RPMI8226 (cell line): Measurements from ENCODE around the gene IL6ST.
"Not testable (repeated sequence)": the region's sequence is repeated elsewhere in the genome, so short reads cannot be mapped to it uniquely, and the experiment has no call there.

Source experiments
- DNase-seq: peaks from one replicate; pipeline ENCODE4 v3.0.0-alpha.2; 2015

Gene IL6ST

GRCh38 chr5:56003679-56004078 is 8.9 kb upstream of the IL6ST start:
- no peak for DNase-seq

- no peak for DNase-seq
These were observed 8.4 kb upstream of the IL6ST start for GRCh38 chr5:56003179-56003578.

DNA sequence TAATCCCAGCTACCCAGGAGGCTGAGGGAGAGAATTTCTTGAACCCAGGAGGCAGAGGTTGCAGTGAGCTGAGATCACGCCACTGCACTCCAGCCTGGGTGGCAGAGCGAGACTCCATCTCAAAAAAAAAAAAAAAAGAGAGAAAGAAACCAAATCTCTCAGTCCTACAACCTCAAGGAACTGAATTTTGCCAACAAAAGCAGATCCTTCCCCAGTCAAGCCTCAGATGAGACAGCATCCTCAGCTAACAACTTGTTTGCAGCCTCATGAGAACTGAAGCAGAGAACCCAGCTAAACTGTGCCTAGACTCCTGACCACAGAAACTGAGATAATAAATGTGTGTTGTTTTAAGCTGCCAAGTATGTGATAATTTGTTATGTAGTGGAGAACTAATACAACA is 7.5 kb upstream of the IL6ST start:
- DNase-seq, result no peak

GRCh38 chr5:56000221-56000620 is 5.5 kb upstream of the IL6ST start:
- DNase-seq, result not testable (repeated sequence)

GRCh38 chr5:55998966-55999365 is 4.2 kb upstream of the IL6ST start:
- DNase-seq, result no peak

GRCh38 chr5:55997742-55998351 is 3.1 kb upstream of the IL6ST start:
- DNase-seq, result no peak

GRCh38 chr5:55994998-55995914 is 493 bp upstream of the IL6ST start:
- DNase-seq, result peak; percentile 99

DNA sequence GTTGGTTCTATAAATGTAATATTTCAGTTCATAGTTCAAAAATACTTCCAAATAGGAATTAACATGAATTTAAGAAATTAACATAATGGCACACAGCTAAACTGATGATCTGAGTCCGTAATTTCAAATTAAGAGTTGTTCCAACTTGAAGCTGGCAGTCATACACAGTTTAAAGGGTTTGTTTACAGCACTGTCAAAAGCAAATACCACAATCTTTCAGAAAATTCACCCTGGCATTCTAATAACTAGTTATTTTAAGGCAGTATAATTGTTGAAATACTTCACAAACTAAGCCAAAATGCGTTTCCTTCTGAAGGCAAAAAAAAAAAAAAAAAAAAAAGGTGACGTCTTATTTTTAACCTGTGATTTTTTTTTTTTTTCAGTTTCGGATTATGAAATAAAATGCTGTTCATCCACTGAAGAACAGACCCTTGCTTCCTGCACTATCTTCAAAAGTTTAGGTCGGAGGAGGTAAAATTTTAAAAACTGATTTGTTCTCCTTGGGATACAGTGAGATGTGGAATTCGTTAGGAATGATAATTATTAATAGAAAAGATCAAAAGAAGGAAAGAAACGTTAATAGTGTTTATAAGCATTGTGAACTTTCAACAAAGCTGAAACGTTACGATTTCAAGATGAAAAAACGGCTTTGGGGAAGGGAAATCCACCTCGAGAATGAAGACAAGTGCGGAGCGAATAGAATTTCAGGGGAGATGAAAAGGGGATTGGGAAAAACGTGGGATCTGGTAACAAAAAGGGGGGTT is 850 bp downstream of the IL6ST start:
- peak; percentile 41 for DNase-seq

DNA sequence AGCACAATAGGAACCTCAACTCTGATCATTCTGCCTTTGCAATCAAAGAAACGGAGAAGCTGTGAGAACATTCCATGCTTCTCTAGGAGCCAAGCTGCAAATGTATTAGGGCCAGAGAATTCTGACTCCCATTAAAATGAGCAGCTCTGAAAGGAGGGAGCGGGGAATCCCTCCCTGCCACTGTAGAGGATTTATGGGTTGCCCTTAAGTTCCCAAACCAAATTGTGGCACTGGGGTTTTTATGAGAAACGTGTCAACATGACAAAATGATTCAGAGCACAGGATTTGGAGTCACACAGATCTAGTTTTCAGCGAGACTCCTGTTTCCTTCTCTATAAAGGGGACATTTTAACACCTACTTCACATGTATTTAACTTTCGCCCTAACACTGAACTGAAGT is 1.8 kb downstream of the IL6ST start:
- peak; percentile 12 for DNase-seq

DNA sequence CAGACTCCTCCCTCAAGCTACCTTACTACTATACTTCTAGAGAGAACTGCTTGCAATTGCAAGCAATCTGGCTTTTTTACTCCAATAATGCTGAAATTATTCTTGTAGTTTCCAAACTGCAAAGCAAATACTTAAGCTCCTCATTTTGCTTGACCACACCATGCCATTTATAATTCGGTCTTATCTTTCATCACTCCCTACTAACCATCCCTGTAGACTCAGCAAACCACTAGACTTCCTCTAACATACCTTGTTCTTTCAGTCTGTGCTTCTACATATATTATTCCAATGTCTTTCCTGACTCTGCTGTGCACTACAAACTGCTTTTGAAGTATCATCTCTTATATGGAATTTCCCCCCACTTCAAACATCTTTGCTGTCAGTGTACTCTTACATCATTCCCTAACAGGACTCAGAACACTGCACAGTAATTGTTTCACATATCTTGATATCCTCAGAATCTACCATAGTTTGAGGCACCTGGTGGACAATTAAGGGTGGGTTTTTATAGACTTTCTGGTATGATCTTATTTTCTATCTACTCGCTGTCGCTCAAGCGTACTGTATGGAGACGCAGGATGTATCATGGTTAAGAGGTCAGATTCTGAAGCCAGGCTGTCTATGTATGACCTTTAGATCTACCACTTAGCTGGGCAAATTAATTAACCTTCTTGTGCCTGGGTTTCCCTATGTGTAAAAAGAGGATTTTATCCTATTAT is 2.8 kb downstream of the IL6ST start:
- DNase-seq, result no peak

DNA sequence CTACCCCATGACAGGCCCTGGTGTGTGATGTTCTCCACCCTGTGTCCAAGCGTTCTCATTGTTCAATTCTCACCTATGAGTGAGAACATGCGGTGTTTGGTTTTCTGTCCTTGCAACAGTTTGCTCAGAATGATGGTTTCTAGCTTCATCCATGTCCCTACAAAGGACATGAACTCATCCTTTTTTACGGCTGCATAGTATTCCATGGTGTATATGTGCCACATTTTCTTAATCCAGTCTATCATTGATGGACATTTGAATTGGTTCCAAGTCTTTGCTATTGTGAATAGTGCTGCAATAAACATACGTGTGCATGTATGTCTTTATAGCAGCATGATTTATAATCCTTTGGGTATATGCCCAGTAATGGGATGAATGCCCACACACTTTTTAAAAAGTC is 3.9 kb downstream of the IL6ST start:
- not testable (repeated sequence) for DNase-seq

- DNase-seq, result no peak
These were observed 4.9 kb downstream of the IL6ST start for GRCh38 chr5:55989860-55990259.

DNA sequence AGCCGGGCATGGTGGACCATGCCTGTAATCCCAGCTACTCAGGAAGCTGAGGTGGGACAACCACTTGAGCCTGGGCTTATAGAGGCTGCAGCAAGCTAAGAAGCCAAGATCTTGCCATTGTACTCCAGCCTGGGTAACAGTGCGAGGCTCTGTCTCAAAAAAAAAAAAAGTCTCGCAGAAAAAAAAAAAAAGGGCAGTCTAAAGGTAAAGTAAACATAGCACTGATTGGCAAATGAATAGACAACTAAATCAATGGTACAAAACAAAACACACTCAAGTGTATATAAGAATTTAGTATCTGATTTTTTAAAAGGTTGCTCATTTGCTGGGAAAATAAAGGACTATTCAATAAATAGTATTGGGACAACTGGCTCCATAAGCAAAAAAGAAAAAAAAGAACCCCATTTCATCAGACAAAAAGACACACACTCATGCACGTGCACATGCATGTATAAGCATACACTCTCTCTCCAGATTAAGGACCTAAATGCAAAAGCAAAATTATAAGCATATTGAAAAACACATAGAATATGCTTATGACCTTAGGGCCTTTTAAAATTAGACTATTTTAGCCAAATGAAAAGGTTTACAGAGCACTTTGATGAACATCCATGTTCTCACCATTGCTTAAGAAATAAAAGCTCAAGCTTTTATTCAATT is 5.7 kb downstream of the IL6ST start:
- DNase-seq, result no peak

DNA sequence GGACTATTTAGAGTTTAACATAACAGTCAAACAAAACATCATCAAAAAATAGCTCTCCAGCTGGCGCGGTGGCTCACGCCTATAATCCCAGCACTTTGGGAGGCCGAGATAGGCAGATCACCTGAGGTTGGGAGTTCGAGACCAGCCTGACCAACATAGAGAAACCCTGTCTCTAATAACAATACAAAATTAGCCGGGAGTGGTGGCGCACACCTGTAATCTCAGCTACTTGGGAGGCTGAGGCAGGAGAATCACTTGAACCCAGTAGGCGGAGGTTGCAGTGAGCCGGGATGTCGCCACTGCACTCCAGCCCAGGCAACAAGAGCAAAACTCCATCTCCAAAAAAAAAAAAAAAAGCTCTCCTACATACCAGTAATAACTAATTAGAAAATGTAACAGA is 6.3 kb downstream of the IL6ST start:
- DNase-seq, result not testable (repeated sequence)

DNA sequence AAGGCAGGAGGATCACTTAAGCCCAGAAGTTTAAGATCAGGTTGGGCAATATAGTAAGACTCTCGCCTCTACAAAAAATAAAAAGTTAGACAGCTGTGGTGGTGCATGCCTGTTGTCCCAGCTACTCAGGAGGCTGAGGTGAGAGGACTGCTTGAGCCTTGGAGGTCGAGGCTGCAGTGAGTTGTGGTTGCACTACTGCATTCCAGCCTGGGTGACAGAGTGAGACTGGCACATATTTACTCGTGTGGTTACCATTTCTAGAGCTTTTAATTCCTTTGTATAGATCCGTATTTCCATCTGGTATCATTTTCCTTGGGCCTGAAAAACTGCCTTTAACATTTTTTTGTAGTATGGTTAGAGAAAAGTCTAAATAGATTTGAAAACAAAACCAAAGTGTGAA is 7.8 kb downstream of the IL6ST start:
- no peak for DNase-seq

- DNase-seq, result no peak
These were observed 9.6 kb downstream of the IL6ST start for GRCh38 chr5:55985181-55985580.

DNA sequence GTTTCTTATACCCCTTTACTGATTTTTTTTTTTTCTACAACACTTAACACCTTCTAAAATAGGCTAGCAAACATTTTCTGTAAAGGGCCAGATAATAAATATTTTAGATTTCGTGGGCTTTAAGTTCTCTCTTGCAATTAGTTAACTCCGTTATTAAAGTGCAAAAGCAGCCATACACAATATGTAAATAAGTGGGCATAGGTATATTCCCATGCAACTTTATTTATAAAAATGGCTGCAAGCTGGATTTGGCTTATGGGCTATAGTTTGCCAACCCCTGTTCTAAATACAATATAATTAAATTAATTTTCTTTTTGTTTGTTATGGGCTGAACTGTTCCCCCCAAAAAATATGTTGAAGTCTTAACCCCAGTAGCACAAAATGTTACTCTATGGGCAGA is 10.8 kb downstream of the IL6ST start:
- no peak for DNase-seq

DNA sequence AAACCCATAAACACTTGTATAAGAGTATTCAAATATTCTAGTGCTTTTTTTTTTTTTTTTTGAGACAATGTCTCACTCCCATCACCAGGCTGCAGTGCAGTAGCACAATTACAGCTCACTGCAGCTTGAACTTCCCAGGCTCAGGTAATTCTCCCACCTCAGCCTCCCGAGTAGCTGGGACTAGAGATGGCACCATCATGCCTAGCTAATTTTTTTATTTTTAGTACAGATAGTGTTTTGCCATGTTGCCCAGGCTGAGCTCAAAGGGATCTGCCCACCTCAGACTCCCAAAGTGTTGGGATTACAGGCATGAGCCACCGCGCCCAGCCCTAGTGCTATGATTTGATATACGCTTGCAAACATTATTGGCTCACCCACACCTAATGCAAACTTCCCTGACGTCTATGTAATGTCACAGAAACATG is 11.8 kb downstream of the IL6ST start:
- peak; percentile 15 for DNase-seq

- no peak for DNase-seq
These were observed 21.5 kb downstream of the IL6ST start for GRCh38 chr5:55973296-55973695.

DNA sequence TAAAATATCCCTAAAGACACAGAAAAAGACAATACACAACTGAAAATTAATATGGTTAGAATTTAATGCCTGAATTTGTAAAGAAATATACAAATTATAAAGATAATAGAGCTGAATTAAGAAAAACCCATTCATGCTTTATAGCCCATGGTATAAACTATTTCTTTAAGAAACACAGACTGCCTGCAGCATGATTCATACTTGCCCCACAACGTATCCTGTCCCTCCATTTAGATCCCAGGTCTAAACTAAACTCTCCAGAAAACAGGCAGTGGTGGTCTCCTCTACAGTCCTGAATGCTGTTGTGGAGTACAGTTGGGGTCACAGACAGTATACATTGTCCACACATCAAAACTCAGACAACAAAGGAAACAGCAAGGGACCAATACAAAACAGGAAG is 24.8 kb downstream of the IL6ST start:
- DNase-seq, result no peak

DNA sequence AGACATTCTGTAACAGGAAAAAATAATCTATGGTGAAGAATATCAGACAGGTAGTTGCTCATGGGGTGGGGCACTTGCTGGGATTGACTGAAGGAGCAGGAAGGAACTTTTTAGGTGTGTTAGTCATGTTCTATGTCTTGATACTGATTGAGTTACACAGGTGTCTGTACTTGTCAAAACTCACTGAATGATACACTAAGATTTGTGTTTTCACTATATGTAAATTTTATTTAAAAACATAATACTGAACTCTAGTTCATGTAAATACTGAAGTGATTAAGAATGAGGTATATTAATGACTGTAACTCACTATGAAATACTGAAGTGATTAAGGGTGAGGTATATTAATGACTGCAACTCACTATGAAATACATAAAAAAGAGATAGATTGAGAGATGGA is 28.5 kb downstream of the IL6ST start:
- DNase-seq, result no peak

DNA sequence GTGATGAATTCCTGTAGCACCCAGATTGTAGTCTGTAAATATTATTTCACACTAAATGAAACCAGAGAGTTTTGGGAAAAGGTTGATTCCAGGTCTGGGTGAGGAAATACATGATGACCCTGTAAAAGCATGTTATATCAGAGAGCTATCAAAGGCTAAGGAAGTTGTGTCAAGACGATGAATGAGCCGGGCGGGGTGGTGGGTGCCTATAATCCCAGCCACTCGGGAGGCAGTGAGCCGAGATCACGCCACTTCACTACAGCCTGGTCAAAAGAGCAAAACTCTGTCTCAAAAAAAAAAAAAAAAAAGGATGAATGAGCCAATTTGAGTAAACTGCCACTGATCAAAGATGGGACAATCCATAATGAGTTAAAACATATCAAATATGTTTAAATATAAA is 29.2 kb downstream of the IL6ST start:
- no peak for DNase-seq
